ENCODE data around the gene CFAP300.

The CFAP300 gene

DNA sequence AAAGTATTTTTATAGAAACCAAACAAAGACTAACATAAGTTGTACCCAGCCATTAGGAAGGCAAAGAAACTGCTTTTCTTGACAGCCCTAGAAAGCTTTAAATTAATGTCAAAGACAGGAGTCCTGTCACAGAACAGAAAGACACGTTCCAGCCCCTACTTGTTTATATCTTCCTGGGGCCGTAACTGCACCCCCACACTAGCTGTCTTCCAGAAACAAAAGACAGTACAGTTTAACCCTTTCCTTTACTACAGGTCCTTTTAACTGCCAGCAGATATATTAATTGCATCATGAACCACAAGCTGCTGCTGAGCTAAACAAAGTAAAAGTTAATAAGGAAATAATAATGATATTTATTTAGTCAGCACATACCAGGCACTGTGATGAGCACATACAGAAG, 20.3 kb upstream of the CFAP300 start:
- TF ChIP-seq, protein P1, sequence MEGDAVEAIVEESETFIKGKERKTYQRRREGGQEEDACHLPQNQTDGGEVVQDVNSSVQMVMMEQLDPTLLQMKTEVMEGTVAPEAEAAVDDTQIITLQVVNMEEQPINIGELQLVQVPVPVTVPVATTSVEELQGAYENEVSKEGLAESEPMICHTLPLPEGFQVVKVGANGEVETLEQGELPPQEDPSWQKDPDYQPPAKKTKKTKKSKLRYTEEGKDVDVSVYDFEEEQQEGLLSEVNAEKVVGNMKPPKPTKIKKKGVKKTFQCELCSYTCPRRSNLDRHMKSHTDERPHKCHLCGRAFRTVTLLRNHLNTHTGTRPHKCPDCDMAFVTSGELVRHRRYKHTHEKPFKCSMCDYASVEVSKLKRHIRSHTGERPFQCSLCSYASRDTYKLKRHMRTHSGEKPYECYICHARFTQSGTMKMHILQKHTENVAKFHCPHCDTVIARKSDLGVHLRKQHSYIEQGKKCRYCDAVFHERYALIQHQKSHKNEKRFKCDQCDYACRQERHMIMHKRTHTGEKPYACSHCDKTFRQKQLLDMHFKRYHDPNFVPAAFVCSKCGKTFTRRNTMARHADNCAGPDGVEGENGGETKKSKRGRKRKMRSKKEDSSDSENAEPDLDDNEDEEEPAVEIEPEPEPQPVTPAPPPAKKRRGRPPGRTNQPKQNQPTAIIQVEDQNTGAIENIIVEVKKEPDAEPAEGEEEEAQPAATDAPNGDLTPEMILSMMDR (IDR thresholded peaks at IDR 0.05; ENCODE audit: low read depth, low read length), result no peak
- Histone ChIP-seq H3K36me3 (no peaks in the 10 kb centered on the region), H3K4me1 (no peaks in the 10 kb centered on the region), H3K9me3 (no peaks in the 10 kb centered on the region), H3K27me3 (peaks cover 6% of the 10 kb centered on the region; the same call in 1 of the 2 replicates), H3K4me3 (ENCODE audit: low read depth, low read length) (no peak overlapping the region)
- no peak for DNase-seq

DNA sequence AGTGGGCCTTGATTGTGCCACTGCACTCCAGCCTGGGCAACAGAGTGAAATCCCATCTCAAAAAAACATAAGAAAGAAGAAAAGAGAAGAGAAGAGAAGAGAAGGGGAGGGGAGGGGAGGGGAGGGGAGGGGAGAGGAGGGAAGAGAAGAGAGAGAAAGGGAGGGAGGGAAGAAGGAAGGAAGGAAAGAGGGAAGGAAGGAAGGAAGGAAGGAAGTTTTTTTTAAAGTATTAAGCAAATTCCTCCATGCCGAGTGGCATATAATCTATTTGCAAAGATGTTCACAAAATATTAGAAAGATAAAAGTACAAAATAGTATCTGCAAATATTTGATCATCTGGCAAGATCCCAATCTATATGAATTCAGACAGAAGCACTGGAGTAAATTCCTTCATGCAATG, 10.5 kb upstream of the CFAP300 start:
- Histone ChIP-seq H3K9me3 (no peaks in the 10 kb centered on the region), H3K36me3 (no peaks in the 10 kb centered on the region), H3K27me3 (no peaks in the 10 kb centered on the region), H3K4me1 (no peaks in the 10 kb centered on the region), H3K4me3 (ENCODE audit: low read depth, low read length) (no peak overlapping the region)
- no peak for DNase-seq
- TF ChIP-seq, protein P1 (IDR thresholded peaks at IDR 0.05; ENCODE audit: low read depth, low read length), result no peak

DNA sequence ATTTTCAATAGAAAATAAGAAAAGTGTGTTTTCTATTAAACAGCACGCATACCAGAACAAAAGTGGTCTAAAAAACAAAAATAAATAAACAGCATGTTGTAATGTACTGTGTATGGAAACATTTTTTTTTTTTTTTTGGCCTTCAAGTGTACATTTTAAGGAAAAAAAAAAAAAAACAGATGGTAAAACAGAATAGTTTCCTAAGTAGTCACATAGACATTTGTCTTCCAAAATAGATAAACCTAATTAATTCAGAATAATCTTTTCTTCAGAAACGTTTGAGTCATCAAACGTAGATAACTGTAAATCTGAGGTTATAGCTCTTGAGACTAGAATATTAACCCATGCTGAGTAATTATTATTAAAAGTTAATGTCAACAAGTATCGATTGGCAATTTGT, 396 bp upstream of the CFAP300 start:
- H3K36me3 ChIP-seq, result no peaks in the 10 kb centered on the region
- TF ChIP-seq, protein P1 (IDR thresholded peaks at IDR 0.05; ENCODE audit: low read depth, low read length), result no peak
- peak overlapping the region; percentile 81 for H3K4me3 ChIP-seq (ENCODE audit: low read depth, low read length)
- no peaks in the 10 kb centered on the region for H3K27me3 ChIP-seq
- H3K4me1 ChIP-seq, result no peaks in the 10 kb centered on the region
- H3K9me3 ChIP-seq, result no peaks in the 10 kb centered on the region
- DNase-seq, result no peak

DNA sequence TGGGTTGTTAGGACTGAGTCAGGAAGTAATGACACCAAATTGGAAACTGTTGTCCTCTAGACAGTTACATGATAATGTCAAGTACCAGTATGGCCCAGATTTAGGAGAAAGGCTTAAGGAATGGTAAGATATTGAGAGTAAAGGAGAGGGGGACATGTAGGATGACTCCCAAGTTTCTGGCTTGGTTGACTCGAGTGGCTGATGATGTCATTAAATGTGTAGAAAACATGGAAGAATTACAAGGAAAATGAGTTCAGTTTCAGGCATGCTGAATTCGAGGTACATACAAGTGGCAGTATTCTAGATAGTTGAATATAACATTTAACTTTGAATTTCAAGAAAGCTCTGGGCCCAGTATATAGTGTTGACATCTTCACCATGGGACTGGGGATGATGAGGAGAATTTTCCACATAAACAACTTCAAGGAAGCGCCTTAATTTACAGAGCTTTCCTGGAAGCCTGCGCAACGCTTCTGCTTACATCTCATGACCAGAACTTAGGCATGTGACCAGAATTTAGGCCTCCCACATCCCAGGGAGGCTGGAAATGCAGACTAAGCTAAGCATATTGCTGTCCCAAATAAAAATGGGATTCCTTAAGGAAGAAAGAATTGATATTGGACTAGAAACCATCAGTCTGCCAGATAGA, 3.8 kb downstream of the CFAP300 start:
- no peaks in the 10 kb centered on the region for H3K9me3 ChIP-seq
- no peaks in the 10 kb centered on the region for H3K36me3 ChIP-seq
- TF ChIP-seq, protein P1 (IDR thresholded peaks at IDR 0.05; ENCODE audit: low read depth, low read length), result no peak
- no peaks in the 10 kb centered on the region for H3K4me1 ChIP-seq
- no peak overlapping the region for H3K4me3 ChIP-seq (ENCODE audit: low read depth, low read length)
- DNase-seq, result no peak
- H3K27me3 ChIP-seq, result no peaks in the 10 kb centered on the region

DNA sequence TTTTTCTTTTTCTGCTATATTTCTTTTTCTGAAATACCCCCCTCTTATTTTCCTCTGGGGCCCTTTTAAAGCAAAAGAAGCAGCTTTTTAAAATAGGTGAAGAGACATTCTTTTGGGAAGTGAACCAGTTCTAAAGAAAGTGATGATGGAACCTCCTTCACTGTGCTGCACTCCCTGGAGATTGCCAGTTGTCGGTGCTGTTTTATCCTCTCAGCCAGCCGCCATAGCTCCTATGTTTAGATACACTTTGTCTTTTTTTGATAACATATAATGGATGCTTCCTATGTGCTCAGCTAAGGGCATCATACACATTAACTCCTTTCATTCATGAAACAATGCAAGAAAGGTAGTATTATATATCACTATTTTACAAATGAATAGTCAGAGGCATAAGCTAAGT, 14.0 kb downstream of the CFAP300 start:
- Histone ChIP-seq H3K27me3 (no peaks in the 10 kb centered on the region), H3K9me3 (no peaks in the 10 kb centered on the region), H3K4me1 (no peaks in the 10 kb centered on the region), H3K4me3 (ENCODE audit: low read depth, low read length) (no peak overlapping the region), H3K36me3 (no peaks in the 10 kb centered on the region)
- no peak for DNase-seq
- TF ChIP-seq, protein P1 (IDR thresholded peaks at IDR 0.05; ENCODE audit: low read depth, low read length), result peak; percentile 29; the same call in 1 of the 2 replicates

DNA sequence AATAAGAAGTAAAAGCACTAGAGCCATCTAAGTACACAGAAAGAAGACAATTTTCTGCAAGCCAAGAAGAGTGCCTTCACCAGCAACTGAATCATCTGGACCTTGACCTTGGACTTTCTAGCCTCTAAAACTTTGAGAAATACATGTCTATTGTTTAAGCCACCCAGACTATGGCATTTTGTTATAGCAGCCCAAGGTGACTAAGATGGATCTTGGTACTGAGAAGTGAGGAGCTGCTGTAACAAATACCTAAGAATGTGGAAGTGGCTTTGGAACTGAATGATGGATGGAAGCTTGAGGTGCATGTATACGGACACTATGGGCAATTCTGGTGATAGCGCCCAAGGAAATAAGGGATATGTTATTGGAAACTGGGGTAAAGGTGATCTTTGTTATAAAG, 14.9 kb downstream of the CFAP300 start:
- DNase-seq, result no peak

More for the DNA sequence above, 14.9 kb downstream of the CFAP300 start:
- Histone ChIP-seq H3K4me1 (no peaks in the 10 kb centered on the region), H3K4me3 (ENCODE audit: low read depth, low read length) (no peak overlapping the region), H3K36me3 (no peaks in the 10 kb centered on the region), H3K27me3 (no peaks in the 10 kb centered on the region), H3K9me3 (no peaks in the 10 kb centered on the region)
- TF ChIP-seq, protein P1 (IDR thresholded peaks at IDR 0.05; ENCODE audit: low read depth, low read length), result no peak

All from BE2C (cell line).